A549 treated with AZD2906 at 1 μM for 4 hours (cell line): ENCODE measurements around the gene SKI. TPM values are rescaled to one million over a fixed set of nuclear protein-coding genes. Genes with fewer than 3 reads are reported as not detected.

Experiments used
- total RNA-seq: library from RNA; stranded (reverse); fragments of 200-300 nt; extraction: Qiagen RNA extraction; gene quantifications from 5 replicates; pipeline ENCODE4 v1.2.3, GENCODE V29; 2022

The SKI gene
- 22.2 to 25.1 TPM (median 24.5 TPM) in 5 replicates for total RNA-seq

DNA sequence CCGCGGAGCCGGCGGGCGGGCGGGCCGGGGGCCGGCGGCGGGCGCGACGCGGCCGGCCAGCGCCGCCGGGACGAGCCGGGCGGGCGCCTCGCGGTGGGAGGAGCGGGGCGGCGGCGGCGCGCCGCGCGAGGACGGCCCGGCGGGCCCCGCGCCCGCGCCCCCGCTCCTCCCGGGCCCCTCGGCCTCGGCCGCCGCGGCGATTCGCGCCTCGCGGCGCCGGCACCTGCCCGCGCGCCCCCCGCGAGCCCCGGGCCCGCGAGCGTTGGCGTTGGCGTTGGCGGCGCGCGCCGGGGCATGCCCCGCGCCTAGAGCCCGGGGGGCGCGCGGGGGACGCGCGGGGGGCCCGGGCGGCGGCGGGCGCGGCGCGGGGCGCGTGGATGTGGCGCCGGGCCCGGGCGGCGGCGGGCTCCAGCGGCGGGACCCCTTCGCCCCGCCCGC, at the start of gene SKI:
SKI (plus strand) TSS at position 163 of the 438 bp plus-strand sequence. CDS start 448 bp downstream, outside the sequence.

DNA sequence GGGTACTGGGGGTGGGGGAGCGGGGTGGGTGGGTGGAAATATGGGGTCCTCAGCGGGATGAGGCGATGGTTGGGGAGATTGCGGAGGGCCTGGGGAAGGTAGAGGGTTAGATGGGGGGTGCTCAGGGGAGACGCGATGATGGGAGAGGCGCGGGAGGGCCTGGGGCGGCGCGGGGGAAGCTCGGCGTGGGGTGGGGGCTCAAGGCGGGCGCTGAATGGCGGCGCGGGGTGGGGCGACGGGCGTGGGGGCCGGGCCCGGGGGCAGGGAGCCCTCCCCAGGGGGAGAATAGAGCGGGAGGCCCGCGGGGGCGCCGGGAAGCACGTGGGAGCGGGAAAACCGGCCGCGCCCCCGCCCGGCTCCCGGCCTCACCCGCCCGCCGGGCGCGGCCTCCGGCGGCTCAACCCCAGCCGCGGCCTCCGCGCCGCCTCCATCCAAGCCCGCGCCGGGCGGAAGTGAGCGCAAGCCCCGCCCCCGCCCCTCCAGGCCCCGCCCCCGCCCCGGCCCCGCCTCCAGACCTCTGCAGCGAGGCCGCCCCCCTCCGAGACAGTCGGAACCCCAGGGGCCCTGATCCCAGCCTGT, 33.7 kb upstream of the SKI start, which contains the start of gene FAAP20:
FAAP20 (minus strand) TSS at position 454 of the 579 bp plus-strand sequence; CDS start at position 431, 23 bp downstream.

Other genes with a start within 250 kb of the SKI start
- gene CFAP74, start 224.5 kb upstream of the SKI start, total RNA-seq, result 0.02 to 0.07 TPM (median 0.06 TPM) in 3 of 5 replicates, not detected in the others
- 0.19 to 0.66 TPM (median 0.44 TPM) in 5 replicates for gene GABRD, start 209.0 kb upstream of the SKI start, total RNA-seq
- gene PRKCZ, start 177.9 kb upstream of the SKI start, total RNA-seq, result 8.0 to 10.9 TPM (median 9.2 TPM) in 5 replicates
- 37.4 to 65.6 TPM (median 60.7 TPM) in 5 replicates for gene FAAP20, start 33.5 kb upstream of the SKI start, total RNA-seq
- gene MORN1, start 163.2 kb downstream of the SKI start, total RNA-seq, result 4.6 to 6.2 TPM (median 5.3 TPM) in 5 replicates
- 86.9 to 124 TPM (median 118 TPM) in 5 replicates for gene RER1, start 163.5 kb downstream of the SKI start, total RNA-seq
- gene PEX10, start 184.2 kb downstream of the SKI start, total RNA-seq, result 19.7 to 25.8 TPM (median 24.5 TPM) in 5 replicates
- 0.17 to 0.40 TPM (median 0.31 TPM) in 5 replicates for gene PLCH2, start 248.0 kb downstream of the SKI start, total RNA-seq